ENCODE results near the gene TSPEAR.

TSPEAR gene

DNA sequence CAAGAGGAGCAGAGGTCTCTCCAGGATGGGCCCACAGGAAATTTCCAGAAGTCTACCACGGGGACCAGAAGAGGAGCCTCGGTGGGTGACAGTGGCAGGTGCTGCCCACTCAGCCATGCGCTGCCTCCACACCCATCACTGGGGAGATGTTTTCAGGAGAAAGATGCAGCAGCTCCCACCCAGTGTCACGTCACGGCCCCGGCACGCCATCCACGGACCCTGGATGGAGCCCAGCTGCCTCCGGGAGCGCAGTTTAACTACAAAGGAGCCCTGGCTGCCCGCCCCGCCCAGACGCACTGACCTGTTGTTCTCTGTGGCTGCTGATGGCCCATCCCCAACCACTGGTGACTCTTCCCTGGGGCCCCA is 6.8 kb downstream of the TSPEAR start:
- no peak for DNase-seq
- no peaks in the 10 kb centered on the region for H3K9me3 ChIP-seq
- no peaks in the 10 kb centered on the region for H3K36me3 ChIP-seq
- H3K4me3 ChIP-seq (ENCODE audit: low read depth, low read length) = no peak overlapping the region
- peaks cover 88% of the 10 kb centered on the region for H3K27me3 ChIP-seq
- TF ChIP-seq, protein P1, sequence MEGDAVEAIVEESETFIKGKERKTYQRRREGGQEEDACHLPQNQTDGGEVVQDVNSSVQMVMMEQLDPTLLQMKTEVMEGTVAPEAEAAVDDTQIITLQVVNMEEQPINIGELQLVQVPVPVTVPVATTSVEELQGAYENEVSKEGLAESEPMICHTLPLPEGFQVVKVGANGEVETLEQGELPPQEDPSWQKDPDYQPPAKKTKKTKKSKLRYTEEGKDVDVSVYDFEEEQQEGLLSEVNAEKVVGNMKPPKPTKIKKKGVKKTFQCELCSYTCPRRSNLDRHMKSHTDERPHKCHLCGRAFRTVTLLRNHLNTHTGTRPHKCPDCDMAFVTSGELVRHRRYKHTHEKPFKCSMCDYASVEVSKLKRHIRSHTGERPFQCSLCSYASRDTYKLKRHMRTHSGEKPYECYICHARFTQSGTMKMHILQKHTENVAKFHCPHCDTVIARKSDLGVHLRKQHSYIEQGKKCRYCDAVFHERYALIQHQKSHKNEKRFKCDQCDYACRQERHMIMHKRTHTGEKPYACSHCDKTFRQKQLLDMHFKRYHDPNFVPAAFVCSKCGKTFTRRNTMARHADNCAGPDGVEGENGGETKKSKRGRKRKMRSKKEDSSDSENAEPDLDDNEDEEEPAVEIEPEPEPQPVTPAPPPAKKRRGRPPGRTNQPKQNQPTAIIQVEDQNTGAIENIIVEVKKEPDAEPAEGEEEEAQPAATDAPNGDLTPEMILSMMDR (IDR thresholded peaks at IDR 0.05; ENCODE audit: low read depth, low read length) = no peak
- H3K4me1 ChIP-seq = no peaks in the 10 kb centered on the region

DNA sequence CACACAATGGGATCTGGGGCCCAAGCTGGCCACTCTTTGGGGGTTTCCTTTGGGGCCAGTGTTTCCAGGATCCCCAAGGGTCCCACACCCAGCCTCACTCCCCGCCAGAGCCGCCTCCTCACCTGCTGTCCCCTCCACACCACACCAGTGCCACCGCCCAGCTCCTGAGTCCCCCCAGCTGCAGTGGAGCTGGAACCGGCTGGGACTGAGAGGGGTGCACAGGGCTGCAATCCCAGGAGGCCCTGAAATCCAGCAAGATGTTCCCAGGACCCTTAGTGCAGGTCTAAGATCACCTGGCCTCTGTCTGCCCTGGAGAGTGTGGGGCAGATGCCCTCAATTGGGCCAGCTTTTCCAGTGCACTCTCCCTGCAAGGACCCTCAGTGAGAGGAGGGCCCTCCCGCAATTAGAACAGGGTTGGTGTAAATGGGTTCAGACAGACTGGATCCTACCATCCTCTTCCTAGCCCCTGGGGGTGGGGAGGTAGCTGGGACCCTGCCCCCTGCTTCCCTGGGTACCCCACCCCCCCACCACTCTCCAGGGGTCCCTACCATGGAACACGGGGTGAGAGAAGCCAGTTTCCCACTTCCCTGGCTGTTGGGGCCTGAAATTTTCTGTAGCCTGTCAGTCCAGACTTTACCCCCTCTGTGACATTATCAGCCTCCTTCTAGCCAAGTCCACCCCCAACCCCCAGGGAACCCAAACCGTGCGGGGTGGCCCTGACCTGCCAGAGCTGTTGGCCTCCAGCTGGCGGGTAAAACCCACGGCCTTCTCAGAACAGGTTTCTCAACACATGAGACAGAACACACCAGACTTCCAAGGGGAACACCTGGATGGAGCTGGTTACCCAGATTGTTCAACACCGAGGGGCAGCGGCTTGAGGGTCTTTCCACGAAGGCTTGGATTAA is 7.4 kb downstream of the TSPEAR start:
- H3K4me3 ChIP-seq (ENCODE audit: low read depth, low read length) = no peak overlapping the region
- no peak for DNase-seq
- no peaks in the 10 kb centered on the region for H3K4me1 ChIP-seq
- TF ChIP-seq, protein P1 (IDR thresholded peaks at IDR 0.05; ENCODE audit: low read depth, low read length) = no peak
- no peaks in the 10 kb centered on the region for H3K36me3 ChIP-seq
- H3K27me3 ChIP-seq = peaks cover 88% of the 10 kb centered on the region
- no peaks in the 10 kb centered on the region for H3K9me3 ChIP-seq

DNA sequence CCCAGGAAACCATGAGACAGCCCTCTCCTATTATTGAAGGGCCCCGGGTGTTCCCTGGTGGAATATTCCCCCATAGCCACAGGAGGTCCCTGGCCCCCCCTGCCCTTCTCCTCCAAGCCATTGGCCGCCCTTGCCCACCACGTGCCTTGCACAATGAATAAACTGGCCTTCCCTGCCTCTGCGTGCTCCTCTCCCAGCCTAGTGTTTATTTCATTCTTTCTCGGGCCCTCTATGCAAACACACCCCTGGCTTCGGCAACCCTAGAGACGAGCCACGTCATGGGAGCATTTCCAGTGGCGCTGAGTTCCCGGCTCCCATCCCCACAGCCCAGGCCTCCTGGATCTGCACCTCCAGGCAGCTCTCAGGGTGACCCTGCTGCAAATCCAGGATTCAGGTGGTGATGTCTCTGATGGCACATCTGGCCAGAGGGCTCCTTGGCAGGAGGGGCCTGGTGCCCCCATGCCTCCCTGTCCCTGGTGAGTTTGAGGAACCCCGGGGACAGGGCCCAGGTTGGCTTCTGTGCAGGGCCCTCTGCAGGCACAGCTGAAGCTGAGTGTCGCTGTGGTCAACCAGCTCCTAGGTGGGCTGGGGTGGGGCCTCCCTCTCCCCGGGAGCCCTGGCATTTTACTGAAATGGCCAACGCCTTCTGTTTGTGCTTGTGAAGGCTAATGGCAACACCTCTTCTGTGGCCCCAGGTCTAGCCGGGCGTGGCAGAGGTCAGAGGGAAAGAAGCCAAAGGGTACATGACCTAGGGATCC is 8.2 kb downstream of the TSPEAR start:
- Histone ChIP-seq H3K36me3 (no peaks in the 10 kb centered on the region), H3K4me3 (ENCODE audit: low read depth, low read length) (no peak overlapping the region), H3K9me3 (no peaks in the 10 kb centered on the region), H3K27me3 (peaks cover 88% of the 10 kb centered on the region), H3K4me1 (no peaks in the 10 kb centered on the region)
- no peak for DNase-seq
- TF ChIP-seq, protein P1 (IDR thresholded peaks at IDR 0.05; ENCODE audit: low read depth, low read length) = no peak

GRCh38 chr21:44702111-44702972 is 9.0 kb downstream of the TSPEAR start:
- Histone ChIP-seq H3K9me3 (no peaks in the 10 kb centered on the region), H3K36me3 (no peaks in the 10 kb centered on the region), H3K4me1 (no peaks in the 10 kb centered on the region), H3K4me3 (ENCODE audit: low read depth, low read length) (no peak overlapping the region), H3K27me3 (peaks cover 90% of the 10 kb centered on the region)
- no peak for DNase-seq
- TF ChIP-seq, protein P1 (IDR thresholded peaks at IDR 0.05; ENCODE audit: low read depth, low read length) = no peak

DNA sequence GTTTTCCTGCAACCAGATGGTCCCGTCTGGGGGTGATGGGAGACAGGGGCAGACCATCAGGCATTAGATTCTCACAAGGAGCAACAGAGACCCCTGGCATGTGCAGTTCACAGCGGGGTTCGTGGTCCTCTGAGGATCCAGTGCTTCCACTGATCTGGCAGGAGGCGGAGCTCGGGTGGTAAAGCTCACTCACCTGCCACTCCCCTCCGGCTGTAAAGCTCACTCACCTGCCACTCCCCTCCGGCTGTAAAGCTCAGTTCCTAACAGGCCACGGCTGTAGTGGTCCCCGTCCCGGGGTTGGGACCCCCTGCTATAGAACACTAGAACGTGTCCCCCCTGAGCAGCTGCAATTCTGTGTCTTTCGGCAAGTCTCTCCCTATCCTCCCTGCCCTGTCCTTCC is 9.8 kb downstream of the TSPEAR start:
- Histone ChIP-seq H3K36me3 (no peaks in the 10 kb centered on the region), H3K27me3 (peaks cover 92% of the 10 kb centered on the region), H3K9me3 (no peaks in the 10 kb centered on the region), H3K4me3 (ENCODE audit: low read depth, low read length) (no peak overlapping the region), H3K4me1 (no peaks in the 10 kb centered on the region)
- no peak for DNase-seq
- TF ChIP-seq, protein P1 (IDR thresholded peaks at IDR 0.05; ENCODE audit: low read depth, low read length) = no peak
